Measurements from ENCODE around the gene TSPAN18.

- TF ChIP-seq POLR2A (IDR thresholded peaks at IDR 0.05) (no peak), CTCF (IDR thresholded peaks at IDR 0.05) (no peak)
These were observed 82.5 kb downstream of the TSPAN18 start for GRCh38 chr11:44809283-44809682.

Data from vagina (tissue), 2 donors.